ENCODE measurements around the gene VAMP5.

The VAMP5 gene

DNA sequence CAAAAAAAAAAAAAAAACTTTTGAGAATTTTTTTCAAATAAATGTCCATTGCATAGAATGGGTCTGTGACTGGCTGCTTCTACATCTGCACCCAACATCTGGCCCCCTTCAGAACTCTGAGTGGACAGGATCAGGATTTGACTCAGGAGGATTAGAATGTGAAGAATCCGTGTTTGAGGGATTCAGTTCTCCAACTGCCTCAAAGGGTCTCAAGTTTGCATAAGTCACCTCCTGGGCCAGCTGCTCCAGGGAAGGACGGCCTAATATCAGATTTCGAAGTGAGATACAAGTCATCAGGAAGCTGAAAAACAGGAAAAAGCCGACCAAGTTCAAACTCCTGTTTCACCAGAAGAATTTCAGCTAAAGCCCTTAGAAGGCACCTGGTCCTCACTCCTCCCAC is 34.4 kb upstream of the VAMP5 start:
- ChIA-PET POLR2A (interaction anchor here (1.0 to 4.3 kb wide), 9 partner anchors 10 to 195 kb away, joined by 3 to 98 read pairs (median 5); partner anchors contain the start of genes ELMOD3, GGCX, MAT2A and RETSAT), CTCF (interaction anchor here (1.1 to 30.0 kb wide), 11 partner anchors 9 to 249 kb away, joined by 3 to 922 read pairs (median 15); partner anchors contain the start of genes ELMOD3, GGCX, MAT2A and RETSAT)
- peak; percentile 63 for DNase-seq (ENCODE audit: low read depth, low spot score)
- H3K4me3 ChIP-seq (ENCODE audit: low read depth, low read length), result no peak overlapping the region
- TF ChIP-seq, protein P1, sequence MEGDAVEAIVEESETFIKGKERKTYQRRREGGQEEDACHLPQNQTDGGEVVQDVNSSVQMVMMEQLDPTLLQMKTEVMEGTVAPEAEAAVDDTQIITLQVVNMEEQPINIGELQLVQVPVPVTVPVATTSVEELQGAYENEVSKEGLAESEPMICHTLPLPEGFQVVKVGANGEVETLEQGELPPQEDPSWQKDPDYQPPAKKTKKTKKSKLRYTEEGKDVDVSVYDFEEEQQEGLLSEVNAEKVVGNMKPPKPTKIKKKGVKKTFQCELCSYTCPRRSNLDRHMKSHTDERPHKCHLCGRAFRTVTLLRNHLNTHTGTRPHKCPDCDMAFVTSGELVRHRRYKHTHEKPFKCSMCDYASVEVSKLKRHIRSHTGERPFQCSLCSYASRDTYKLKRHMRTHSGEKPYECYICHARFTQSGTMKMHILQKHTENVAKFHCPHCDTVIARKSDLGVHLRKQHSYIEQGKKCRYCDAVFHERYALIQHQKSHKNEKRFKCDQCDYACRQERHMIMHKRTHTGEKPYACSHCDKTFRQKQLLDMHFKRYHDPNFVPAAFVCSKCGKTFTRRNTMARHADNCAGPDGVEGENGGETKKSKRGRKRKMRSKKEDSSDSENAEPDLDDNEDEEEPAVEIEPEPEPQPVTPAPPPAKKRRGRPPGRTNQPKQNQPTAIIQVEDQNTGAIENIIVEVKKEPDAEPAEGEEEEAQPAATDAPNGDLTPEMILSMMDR (IDR thresholded peaks at IDR 0.05; ENCODE audit: insufficient read depth, low read length, missing control alignments), result no peak

DNA sequence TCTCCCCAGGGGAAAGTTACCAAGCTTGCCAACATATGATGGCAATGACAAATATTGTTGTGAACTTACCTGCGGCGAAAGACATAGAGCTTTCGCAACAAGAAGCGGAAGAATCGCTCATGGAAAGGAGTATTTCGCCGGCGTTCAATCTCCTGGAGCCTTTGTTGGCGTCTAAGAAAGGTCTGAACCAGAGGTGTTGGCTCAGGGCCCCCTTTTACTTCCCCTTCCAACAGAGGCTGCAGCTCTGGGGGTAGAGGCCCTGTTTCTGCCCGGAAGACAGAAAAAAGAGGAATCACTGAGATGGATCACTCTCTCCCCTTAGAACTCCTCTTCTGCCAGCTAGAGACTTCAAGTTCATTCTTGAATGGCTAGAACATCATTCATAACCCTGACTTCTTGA is 33.7 kb upstream of the VAMP5 start:
- TF ChIP-seq, protein P1 (IDR thresholded peaks at IDR 0.05; ENCODE audit: insufficient read depth, low read length, missing control alignments), result no peak
- POLR2A ChIA-PET, result interaction anchor here (1.0 to 4.3 kb wide), 10 partner anchors 10 to 196 kb away, joined by 3 to 98 read pairs (median 5); partner anchors contain the start of genes ELMOD3, GGCX, MAT2A and RETSAT
- H3K4me3 ChIP-seq (ENCODE audit: low read depth, low read length), result no peak overlapping the region
- CTCF ChIA-PET, result interaction anchor here (0.9 to 30.0 kb wide), 20 partner anchors 9 to 483 kb away, joined by 3 to 922 read pairs (median 7); partner anchors contain the start of genes ELMOD3, GGCX, MAT2A and RETSAT
- no peak for DNase-seq (ENCODE audit: low read depth, low spot score)

DNA sequence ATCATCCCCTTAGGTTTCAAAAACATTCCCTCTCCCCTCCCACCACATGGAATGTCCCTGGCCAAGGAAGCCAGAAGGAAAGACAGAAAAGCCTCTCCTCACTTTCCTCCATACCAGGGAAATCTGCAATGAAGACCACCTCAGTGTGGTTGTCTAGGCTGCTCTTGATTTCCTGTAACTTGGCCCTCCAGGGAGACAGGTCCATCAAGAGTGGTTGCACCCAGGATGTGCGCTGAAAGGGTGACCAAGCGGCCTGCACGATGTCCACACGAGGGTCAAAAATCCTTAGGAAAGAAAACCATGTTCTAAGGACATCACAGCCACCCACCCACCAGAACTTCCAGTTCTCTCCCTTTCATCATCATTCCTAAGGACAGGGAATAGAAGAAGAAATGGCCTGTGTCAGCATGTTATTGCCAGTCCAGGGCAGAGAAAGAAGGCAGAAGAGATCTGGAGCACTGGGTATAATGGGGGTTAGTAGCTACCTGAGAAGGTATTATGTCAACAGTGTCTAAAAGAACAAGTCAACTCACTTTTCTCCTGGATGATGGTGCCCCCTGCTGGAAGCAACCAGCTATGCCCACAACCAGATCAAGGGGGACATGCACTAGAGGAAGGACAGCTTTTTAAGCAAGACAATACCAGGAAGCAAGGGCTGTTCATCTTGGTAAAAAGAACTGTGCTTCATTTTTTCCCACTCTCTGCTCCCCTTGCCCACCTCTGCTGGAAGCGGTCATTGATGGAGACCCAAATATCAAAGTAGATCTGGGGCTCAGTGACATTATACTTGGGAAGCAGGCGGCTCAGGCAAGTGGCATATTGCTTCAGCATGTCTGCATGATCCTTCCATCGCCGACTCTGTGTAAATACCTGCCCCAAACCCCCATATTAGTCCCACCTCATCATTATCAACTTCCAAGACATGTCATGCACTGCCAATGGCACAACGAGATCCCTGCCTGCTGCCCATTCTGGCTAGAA is 32.2 kb upstream of the VAMP5 start:
- no peak for DNase-seq (ENCODE audit: low read depth, low spot score)

DNA sequence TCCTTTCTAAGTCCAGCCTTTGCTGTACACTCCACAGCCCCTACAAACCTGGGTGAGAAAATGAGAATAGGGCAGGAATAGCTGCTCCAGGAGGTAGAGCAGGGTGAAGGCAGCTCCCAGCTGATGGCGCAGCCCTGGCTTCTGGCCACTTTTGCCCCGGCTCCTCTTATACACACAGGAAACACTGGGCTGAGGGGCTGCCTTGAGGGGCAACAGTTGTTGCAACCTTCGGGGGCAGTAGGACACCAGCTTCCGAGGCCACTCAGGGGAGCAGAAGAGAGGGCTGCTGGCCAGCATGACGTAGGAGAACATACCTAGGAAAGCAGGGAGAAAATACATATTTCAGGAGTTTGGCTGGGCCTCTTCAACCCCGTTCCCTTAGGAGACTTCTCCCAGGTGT is 31.0 kb upstream of the VAMP5 start:
- H3K4me3 ChIP-seq (ENCODE audit: low read depth, low read length), result no peak overlapping the region
- TF ChIP-seq, protein P1 (IDR thresholded peaks at IDR 0.05; ENCODE audit: insufficient read depth, low read length, missing control alignments), result no peak
- no peak for DNase-seq (ENCODE audit: low read depth, low spot score)
- CTCF ChIA-PET, result interaction anchor here (1.0 to 30.0 kb wide), 10 partner anchors 7 to 244 kb away, joined by 3 to 922 read pairs (median 6); partner anchors contain the start of genes MAT2A and SH2D6
- POLR2A ChIA-PET, result interaction anchor here (1.0 to 1.4 kb wide), 2 partner anchors 14 to 42 kb away, joined by 3 read pairs; partner anchors contain the start of genes MAT2A and RNF181

More for the DNA sequence above, 32.2 kb upstream of the VAMP5 start:
- TF ChIP-seq, protein P1 (IDR thresholded peaks at IDR 0.05; ENCODE audit: insufficient read depth, low read length, missing control alignments), result peak; percentile 81
- POLR2A ChIA-PET, result interaction anchor here (0.7 to 4.3 kb wide), 7 partner anchors 9 to 197 kb away, joined by 3 to 27 read pairs (median 4); partner anchors contain the start of genes ELMOD3, GGCX, MAT2A and RETSAT
- CTCF ChIA-PET, result interaction anchor here (0.6 to 30.0 kb wide), 40 partner anchors 8 to 495 kb away, joined by 3 to 922 read pairs (median 4); partner anchors contain the start of genes CAPG, ELMOD3, GGCX and MAT2A
- H3K4me3 ChIP-seq (ENCODE audit: low read depth, low read length), result no peak overlapping the region

DNA sequence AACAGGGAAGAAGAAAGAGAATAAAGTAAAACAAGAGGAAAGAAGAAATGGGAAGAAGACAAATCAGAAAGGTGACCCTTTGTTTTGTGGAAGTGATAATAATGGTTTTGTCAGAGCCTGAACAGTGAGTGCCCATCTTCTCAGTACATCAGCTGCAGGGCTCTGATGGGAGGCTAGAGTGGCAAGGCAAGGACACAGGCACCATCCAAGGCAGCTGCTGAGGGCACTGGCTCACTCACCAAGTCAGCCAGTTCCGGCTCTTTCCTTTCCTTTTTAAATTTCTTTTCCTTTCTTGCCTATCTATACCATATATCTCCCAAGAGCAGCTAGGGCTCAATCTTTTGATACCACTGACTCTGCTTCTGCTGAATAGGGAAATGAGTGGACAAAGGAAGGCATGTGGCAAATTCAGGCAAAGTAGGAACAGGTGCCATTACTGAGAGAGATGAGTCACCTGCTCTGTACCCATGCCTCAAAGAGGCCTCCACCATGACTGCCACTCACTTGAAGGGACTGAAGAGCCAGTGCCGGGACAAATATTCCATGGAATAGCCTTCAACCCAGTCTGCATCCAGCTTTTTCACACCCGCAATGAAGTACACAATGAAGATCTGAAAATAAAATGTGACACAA is 29.1 kb upstream of the VAMP5 start:
- ChIA-PET CTCF (interaction anchor here (1.1 to 30.0 kb wide), 7 partner anchors 9 to 488 kb away, joined by 3 to 922 read pairs (median 13); partner anchors contain the start of genes MAT2A, SH2D6 and TGOLN2), POLR2A (interaction anchor here (1.5 kb wide), 1 partner anchor 16 kb away, joined by 3 read pairs; the partner anchor contains the start of gene MAT2A)
- TF ChIP-seq, protein P1 (IDR thresholded peaks at IDR 0.05; ENCODE audit: insufficient read depth, low read length, missing control alignments), result no peak
- no peak overlapping the region for H3K4me3 ChIP-seq (ENCODE audit: low read depth, low read length)
- DNase-seq (ENCODE audit: low read depth, low spot score), result no peak
